ENCODE results near the gene LGSN.
A peak's percentile ranks its signal among the peaks of the same experiment; 100 is the strongest.

LGSN gene

DNA sequence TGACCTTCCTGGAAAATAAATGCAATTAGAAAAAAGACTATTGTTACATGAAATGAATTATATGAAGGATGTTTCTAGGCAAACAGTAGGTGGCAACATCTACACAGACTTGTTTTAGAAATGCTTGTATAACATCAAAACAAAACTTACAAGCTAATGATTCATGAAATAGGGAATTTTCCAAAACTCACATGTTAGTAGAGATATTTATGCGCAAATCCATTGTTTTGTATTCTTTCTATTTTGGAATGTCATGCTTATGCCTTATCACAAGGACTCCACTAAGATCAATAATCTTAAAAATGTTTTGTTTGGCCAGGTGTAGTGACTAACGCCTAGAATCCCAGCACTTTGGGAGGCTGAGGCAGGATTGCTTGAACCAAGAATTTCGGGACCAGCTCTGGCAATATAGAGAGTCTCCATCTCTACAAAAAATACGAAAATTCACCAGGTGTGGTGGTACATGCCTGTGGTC, 32.3 kb upstream of the LGSN start:
- Histone ChIP-seq H3K36me3 (ENCODE audit: insufficient read depth, low read length) (no peaks in the 10 kb centered on the region), H2AFZ (ENCODE audit: low read depth, low read length) (no peak overlapping the region), H3K9ac (ENCODE audit: low read depth, low read length) (no peak overlapping the region), H3K9me3 (ENCODE audit: insufficient read depth, low read length, severe bottlenecking) (no peaks in the 10 kb centered on the region), H3K27ac (ENCODE audit: low read length) (no peak overlapping the region), H3K27me3 (ENCODE audit: insufficient read depth, low read length, poor library complexity) (no peaks in the 10 kb centered on the region), H3K4me1 (ENCODE audit: insufficient read depth, low read length) (peaks cover 4% of the 10 kb centered on the region; the same call in 1 of the 2 replicates), H3K4me2 (ENCODE audit: insufficient read depth, low read length) (no peak overlapping the region), H3K4me3 (ENCODE audit: low read depth in 1 of 2, low read length in 2 of 2) (no peak overlapping the region), H4K20me1 (ENCODE audit: insufficient read depth, low read length) (no peaks in the 10 kb centered on the region), H3K79me2 (ENCODE audit: insufficient read depth, low read length) (no peaks in the 10 kb centered on the region)
- ATAC-seq (ENCODE audit: insufficient read depth, low read depth) (no peak; the same call in 2 of the 3 replicates), DNase-seq (no peak)
- TF ChIP-seq, protein P1, sequence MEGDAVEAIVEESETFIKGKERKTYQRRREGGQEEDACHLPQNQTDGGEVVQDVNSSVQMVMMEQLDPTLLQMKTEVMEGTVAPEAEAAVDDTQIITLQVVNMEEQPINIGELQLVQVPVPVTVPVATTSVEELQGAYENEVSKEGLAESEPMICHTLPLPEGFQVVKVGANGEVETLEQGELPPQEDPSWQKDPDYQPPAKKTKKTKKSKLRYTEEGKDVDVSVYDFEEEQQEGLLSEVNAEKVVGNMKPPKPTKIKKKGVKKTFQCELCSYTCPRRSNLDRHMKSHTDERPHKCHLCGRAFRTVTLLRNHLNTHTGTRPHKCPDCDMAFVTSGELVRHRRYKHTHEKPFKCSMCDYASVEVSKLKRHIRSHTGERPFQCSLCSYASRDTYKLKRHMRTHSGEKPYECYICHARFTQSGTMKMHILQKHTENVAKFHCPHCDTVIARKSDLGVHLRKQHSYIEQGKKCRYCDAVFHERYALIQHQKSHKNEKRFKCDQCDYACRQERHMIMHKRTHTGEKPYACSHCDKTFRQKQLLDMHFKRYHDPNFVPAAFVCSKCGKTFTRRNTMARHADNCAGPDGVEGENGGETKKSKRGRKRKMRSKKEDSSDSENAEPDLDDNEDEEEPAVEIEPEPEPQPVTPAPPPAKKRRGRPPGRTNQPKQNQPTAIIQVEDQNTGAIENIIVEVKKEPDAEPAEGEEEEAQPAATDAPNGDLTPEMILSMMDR (IDR thresholded peaks at IDR 0.05; ENCODE audit: borderline replicate concordance, extremely low read depth, low read length, poor library complexity, severe bottlenecking), result peak; percentile 24
- no peak for TF ChIP-seq EZH2 (IDR thresholded peaks at IDR 0.05; ENCODE audit: borderline replicate concordance, low read depth, low read length, severe bottlenecking)

DNA sequence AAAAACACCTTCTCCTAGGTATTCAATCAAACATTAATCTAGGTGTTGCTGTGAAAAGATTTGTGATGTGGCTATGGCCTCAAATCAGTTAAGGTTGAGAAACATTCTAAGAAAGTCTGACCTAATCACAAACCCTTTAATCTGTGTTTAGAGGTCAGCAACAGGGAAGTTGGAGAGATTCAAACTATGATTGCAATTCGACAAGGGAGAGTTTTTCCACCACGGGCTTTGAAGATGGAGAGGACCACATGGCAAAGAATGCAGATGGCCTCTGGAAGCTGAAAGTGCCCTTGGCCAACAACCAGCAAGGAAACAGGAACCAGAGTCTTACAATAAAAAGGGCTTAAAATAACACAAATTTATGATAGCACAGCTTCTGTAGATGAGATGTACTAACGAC, 29.6 kb upstream of the LGSN start:
- no peaks in the 10 kb centered on the region for H3K36me3 ChIP-seq (ENCODE audit: insufficient read depth, low read length)
- H3K4me3 ChIP-seq (ENCODE audit: low read depth in 1 of 2, low read length in 2 of 2), result no peak overlapping the region
- no peak overlapping the region for H3K9ac ChIP-seq (ENCODE audit: low read depth, low read length)
- ATAC-seq (ENCODE audit: insufficient read depth, low read depth) (no peak), DNase-seq (no peak)
- H3K27me3 ChIP-seq (ENCODE audit: insufficient read depth, low read length, poor library complexity), result no peaks in the 10 kb centered on the region
- TF ChIP-seq, protein P1 (IDR thresholded peaks at IDR 0.05; ENCODE audit: borderline replicate concordance, extremely low read depth, low read length, poor library complexity, severe bottlenecking), result no peak
- TF ChIP-seq EZH2 (IDR thresholded peaks at IDR 0.05; ENCODE audit: borderline replicate concordance, low read depth, low read length, severe bottlenecking), result no peak
- H3K4me1 ChIP-seq (ENCODE audit: insufficient read depth, low read length), result peaks cover 4% of the 10 kb centered on the region; the same call in 1 of the 2 replicates
- H4K20me1 ChIP-seq (ENCODE audit: insufficient read depth, low read length), result no peaks in the 10 kb centered on the region
- H3K4me2 ChIP-seq (ENCODE audit: insufficient read depth, low read length), result no peak overlapping the region
- H3K79me2 ChIP-seq (ENCODE audit: insufficient read depth, low read length), result no peaks in the 10 kb centered on the region
- H3K27ac ChIP-seq (ENCODE audit: low read length), result no peak overlapping the region
- H2AFZ ChIP-seq (ENCODE audit: low read depth, low read length), result no peak overlapping the region
- no peaks in the 10 kb centered on the region for H3K9me3 ChIP-seq (ENCODE audit: insufficient read depth, low read length, severe bottlenecking)

DNA sequence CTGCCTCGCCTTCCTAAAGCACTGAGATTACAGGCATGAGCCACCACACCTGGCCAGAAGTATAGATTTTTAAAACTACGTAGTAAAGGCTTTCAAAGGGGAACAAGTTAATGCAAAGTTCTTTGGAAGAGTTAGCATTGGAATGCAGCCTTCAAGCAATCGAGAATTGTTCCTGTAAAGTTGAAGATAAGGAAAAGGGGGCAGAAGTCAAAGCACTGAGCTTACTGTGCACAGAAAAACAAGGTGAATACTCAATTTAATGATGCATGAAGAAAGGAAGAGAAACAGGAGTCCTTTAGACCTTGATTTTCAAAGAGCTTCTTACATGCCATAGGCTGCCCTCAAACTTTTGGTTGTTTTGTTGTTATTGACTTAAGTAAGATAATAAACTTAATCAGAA, 29.1 kb upstream of the LGSN start:
- Histone ChIP-seq H3K4me2 (ENCODE audit: insufficient read depth, low read length) (no peak overlapping the region), H3K4me1 (ENCODE audit: insufficient read depth, low read length) (peaks cover 4% of the 10 kb centered on the region; the same call in 1 of the 2 replicates), H3K36me3 (ENCODE audit: insufficient read depth, low read length) (no peaks in the 10 kb centered on the region), H3K4me3 (ENCODE audit: low read depth in 1 of 2, low read length in 2 of 2) (no peak overlapping the region), H3K27me3 (ENCODE audit: insufficient read depth, low read length, poor library complexity) (no peaks in the 10 kb centered on the region), H3K9ac (ENCODE audit: low read depth, low read length) (no peak overlapping the region), H4K20me1 (ENCODE audit: insufficient read depth, low read length) (no peaks in the 10 kb centered on the region), H3K9me3 (ENCODE audit: insufficient read depth, low read length, severe bottlenecking) (no peaks in the 10 kb centered on the region), H3K27ac (ENCODE audit: low read length) (no peak overlapping the region), H3K79me2 (ENCODE audit: insufficient read depth, low read length) (no peaks in the 10 kb centered on the region), H2AFZ (ENCODE audit: low read depth, low read length) (no peak overlapping the region)
- TF ChIP-seq, protein P1 (IDR thresholded peaks at IDR 0.05; ENCODE audit: borderline replicate concordance, extremely low read depth, low read length, poor library complexity, severe bottlenecking), result no peak
- TF ChIP-seq EZH2 (IDR thresholded peaks at IDR 0.05; ENCODE audit: borderline replicate concordance, low read depth, low read length, severe bottlenecking), result no peak
- ATAC-seq (ENCODE audit: insufficient read depth, low read depth) (no peak), DNase-seq (no peak)

DNA sequence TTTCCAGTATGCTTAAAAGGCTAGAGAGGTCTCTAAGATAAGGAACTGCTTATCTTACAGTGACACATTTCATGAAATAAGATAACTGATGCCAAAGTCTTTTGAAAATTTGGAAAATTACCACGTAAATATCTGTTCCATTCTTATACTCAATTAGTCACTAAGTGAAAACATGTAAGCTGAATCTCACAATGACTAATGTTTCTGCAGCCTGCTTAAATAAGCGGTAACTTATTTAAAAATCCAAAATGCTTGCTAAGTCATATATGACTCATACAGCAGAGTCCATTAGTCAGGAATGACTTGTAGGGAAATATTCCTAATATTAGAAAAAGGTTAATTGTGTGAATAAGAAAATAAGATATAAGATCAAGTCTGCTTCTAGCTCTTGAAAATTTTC, 27.8 kb upstream of the LGSN start:
- Histone ChIP-seq H3K4me2 (ENCODE audit: insufficient read depth, low read length) (no peak overlapping the region), H3K79me2 (ENCODE audit: insufficient read depth, low read length) (no peaks in the 10 kb centered on the region), H3K9ac (ENCODE audit: low read depth, low read length) (no peak overlapping the region), H3K4me1 (ENCODE audit: insufficient read depth, low read length) (no peaks in the 10 kb centered on the region), H3K36me3 (ENCODE audit: insufficient read depth, low read length) (no peaks in the 10 kb centered on the region), H3K27ac (ENCODE audit: low read length) (no peak overlapping the region), H3K27me3 (ENCODE audit: insufficient read depth, low read length, poor library complexity) (no peaks in the 10 kb centered on the region), H3K4me3 (ENCODE audit: low read depth in 1 of 2, low read length in 2 of 2) (no peak overlapping the region), H2AFZ (ENCODE audit: low read depth, low read length) (no peak overlapping the region), H3K9me3 (ENCODE audit: insufficient read depth, low read length, severe bottlenecking) (no peaks in the 10 kb centered on the region), H4K20me1 (ENCODE audit: insufficient read depth, low read length) (no peaks in the 10 kb centered on the region)
- no peak for DNase-seq
- ATAC-seq (ENCODE audit: insufficient read depth, low read depth), result no peak
- TF ChIP-seq, protein P1 (IDR thresholded peaks at IDR 0.05; ENCODE audit: borderline replicate concordance, extremely low read depth, low read length, poor library complexity, severe bottlenecking), result no peak
- no peak for TF ChIP-seq EZH2 (IDR thresholded peaks at IDR 0.05; ENCODE audit: borderline replicate concordance, low read depth, low read length, severe bottlenecking)
